Brain pericyte (primary cell): ENCODE data around the gene CSTF1.

ENCODE experiments used
- DNase-seq: peaks from one replicate; pipeline ENCODE4 v3.0.0-alpha.2; 2012; ENCODE audit warnings: low read depth, low spot score

Gene CSTF1

GRCh38 chr20:56428410-56428809, 36.0 kb downstream of the CSTF1 start:
- DNase-seq, result no peak

- DNase-seq, result no peak
These were observed 36.4 kb downstream of the CSTF1 start for GRCh38 chr20:56428881-56429280.

- no peak for DNase-seq
These were observed 37.1 kb downstream of the CSTF1 start for GRCh38 chr20:56429502-56429901.

GRCh38 chr20:56429941-56430340, 37.5 kb downstream of the CSTF1 start:
- DNase-seq, result no peak

- DNase-seq, result no peak
These were observed 38.0 kb downstream of the CSTF1 start for GRCh38 chr20:56430461-56430860.

GRCh38 chr20:56430957-56431356, 38.5 kb downstream of the CSTF1 start:
- DNase-seq, result no peak

- no peak for DNase-seq
These were observed 39.0 kb downstream of the CSTF1 start for GRCh38 chr20:56431471-56431870.

GRCh38 chr20:56433221-56433879, 40.9 kb downstream of the CSTF1 start:
- no peak for DNase-seq

GRCh38 chr20:56433880-56434255, 41.4 kb downstream of the CSTF1 start:
- no peak for DNase-seq

GRCh38 chr20:56437196-56437960, 44.9 kb downstream of the CSTF1 start:
- DNase-seq, result no peak

GRCh38 chr20:56438284-56438683, 45.8 kb downstream of the CSTF1 start:
- no peak for DNase-seq

- DNase-seq, result no peak
These were observed 47.4 kb downstream of the CSTF1 start for GRCh38 chr20:56439771-56440291.

GRCh38 chr20:56440346-56441007, 48.0 kb downstream of the CSTF1 start:
- no peak for DNase-seq

- no peak for DNase-seq
These were observed 50.2 kb downstream of the CSTF1 start for GRCh38 chr20:56442389-56443365.

- no peak for DNase-seq
These were observed 51.5 kb downstream of the CSTF1 start for GRCh38 chr20:56443654-56444540.

- no peak for DNase-seq
These were observed 52.7 kb downstream of the CSTF1 start for GRCh38 chr20:56445130-56445529.

- no peak for DNase-seq
These were observed 53.1 kb downstream of the CSTF1 start for GRCh38 chr20:56445540-56445939.

- no peak for DNase-seq
These were observed 54.8 kb downstream of the CSTF1 start for GRCh38 chr20:56447227-56447626.

GRCh38 chr20:56449459-56449858, 57.0 kb downstream of the CSTF1 start:
- no peak for DNase-seq

GRCh38 chr20:56451056-56451765, 58.8 kb downstream of the CSTF1 start:
- no peak for DNase-seq
